Measurements from ENCODE around the gene HSPA12A. TPM values are rescaled to one million over a fixed set of nuclear protein-coding genes. Genes with fewer than 3 reads are reported as not detected.

The HSPA12A gene
- total RNA-seq, 4 donors from 2014 or later: 6.4 to 9.9 (median 9.5) TPM

- DNase-seq (ENCODE audit: low spot score in 2 of 2): no peak
- WGBS, 2 donors: 88 to 96% methylated on average over 4 of the region's 4 CpGs
- intact Hi-C loops (cut with DNase I; ENCODE audit: low total_unique reads): no loop called here
- TF ChIP-seq POLR2A (IDR thresholded peaks at IDR 0.05) (no peak), CTCF (IDR thresholded peaks at IDR 0.05) (no peak)
- no peak overlapping the region for H3K4me3 ChIP-seq (ENCODE audit: low read depth, poor library complexity, severe bottlenecking)
Observed at GRCh38 chr10:116710076-116710475, 32.3 kb downstream of the HSPA12A start.

- TF ChIP-seq POLR2A (IDR thresholded peaks at IDR 0.05) (no peak), CTCF (IDR thresholded peaks at IDR 0.05) (no peak)
- DNase-seq (ENCODE audit: low spot score in 2 of 2): no peak
- intact Hi-C loops (cut with DNase I; ENCODE audit: low total_unique reads): no loop called here
- 85 to 86% methylated on average over 4 of the region's 4 CpGs for WGBS, 2 donors
- H3K4me3 ChIP-seq (ENCODE audit: low read depth, poor library complexity, severe bottlenecking): no peak overlapping the region
Observed at GRCh38 chr10:116708877-116709276, 33.5 kb downstream of the HSPA12A start.

- TF ChIP-seq CTCF (IDR thresholded peaks at IDR 0.05) (no peak), POLR2A (IDR thresholded peaks at IDR 0.05) (no peak)
- 55 to 83% methylated on average over 2 of the region's 2 CpGs for WGBS, 2 donors
- intact Hi-C loops (cut with DNase I; ENCODE audit: low total_unique reads): no loop called here
- no peak overlapping the region for H3K4me3 ChIP-seq (ENCODE audit: low read depth, poor library complexity, severe bottlenecking)
- no peak for DNase-seq (ENCODE audit: low spot score in 2 of 2)
Observed at GRCh38 chr10:116708391-116708821, 34.0 kb downstream of the HSPA12A start.

- intact Hi-C loops (cut with DNase I; ENCODE audit: low total_unique reads): no loop called here
- 70 to 76% methylated on average over 14 of the region's 14 CpGs for WGBS, 2 donors
Observed at GRCh38 chr10:116707981-116708380, 34.4 kb downstream of the HSPA12A start.

GRCh38 chr10:116706281-116706680, 36.1 kb downstream of the HSPA12A start:
- no peak for DNase-seq (ENCODE audit: low spot score in 2 of 2)
- intact Hi-C loops (cut with DNase I; ENCODE audit: low total_unique reads): no loop called here

More at GRCh38 chr10:116707981-116708380, 34.4 kb downstream of the HSPA12A start:
- DNase-seq (ENCODE audit: low spot score in 2 of 2): no peak
- no peak for TF ChIP-seq POLR2A (IDR thresholded peaks at IDR 0.05)
- TF ChIP-seq CTCF (IDR thresholded peaks at IDR 0.05): no peak
- no peak overlapping the region for H3K4me3 ChIP-seq (ENCODE audit: low read depth, poor library complexity, severe bottlenecking)

More at GRCh38 chr10:116706281-116706680, 36.1 kb downstream of the HSPA12A start:
- WGBS, 2 donors: 79 to 86% methylated on average over 9 of the region's 9 CpGs
- no peak overlapping the region for H3K4me3 ChIP-seq (ENCODE audit: low read depth, poor library complexity, severe bottlenecking)
- TF ChIP-seq CTCF (IDR thresholded peaks at IDR 0.05): no peak
- no peak for TF ChIP-seq POLR2A (IDR thresholded peaks at IDR 0.05)
